Activated CD4-positive, alpha-beta T cell treated with anti-CD3 and anti-CD28 coated beads, Interleukin-2, amount 50 U/mL, for 4 hours (primary cell): ENCODE measurements around the gene ASCL5.

Experiments
- DNase-seq, 2 experiments: peaks; one replicate each; pipeline ENCODE4 v3.0.0-alpha.2; 2020

The ASCL5 gene

DNA sequence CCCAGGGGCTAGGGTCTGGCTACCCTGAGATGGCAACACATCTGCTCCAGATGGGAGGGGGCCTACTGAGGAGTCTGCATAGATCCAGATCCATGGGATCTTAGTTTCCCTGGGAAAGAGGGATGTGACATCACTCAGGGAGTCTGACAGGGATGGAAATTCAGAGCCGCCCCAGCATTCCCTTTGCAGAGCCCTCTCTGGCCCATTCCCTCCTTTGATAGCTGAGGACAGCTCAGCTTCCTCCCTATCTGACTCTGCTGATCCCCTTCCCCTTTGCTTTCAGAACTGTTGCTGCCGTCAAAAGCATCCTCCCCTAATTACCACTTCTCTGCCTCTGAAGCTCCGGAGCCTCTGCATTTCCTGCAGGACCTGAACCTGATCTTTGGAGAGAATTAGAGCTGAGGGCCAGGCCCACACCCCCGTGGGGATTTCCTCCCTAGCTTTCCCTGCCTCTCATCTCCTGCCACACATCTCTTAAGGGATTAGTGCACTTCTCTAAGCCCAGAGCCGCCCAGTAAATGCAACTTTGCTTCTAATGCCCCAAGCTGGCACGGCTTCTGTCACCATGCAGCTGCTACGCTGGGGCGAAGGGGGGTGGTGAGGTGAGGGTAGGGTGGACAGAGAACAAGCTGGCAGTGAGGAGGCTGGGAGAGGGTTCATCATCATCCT, 9.5 kb upstream of the ASCL5 start:
- DNase-seq = no peak

DNA sequence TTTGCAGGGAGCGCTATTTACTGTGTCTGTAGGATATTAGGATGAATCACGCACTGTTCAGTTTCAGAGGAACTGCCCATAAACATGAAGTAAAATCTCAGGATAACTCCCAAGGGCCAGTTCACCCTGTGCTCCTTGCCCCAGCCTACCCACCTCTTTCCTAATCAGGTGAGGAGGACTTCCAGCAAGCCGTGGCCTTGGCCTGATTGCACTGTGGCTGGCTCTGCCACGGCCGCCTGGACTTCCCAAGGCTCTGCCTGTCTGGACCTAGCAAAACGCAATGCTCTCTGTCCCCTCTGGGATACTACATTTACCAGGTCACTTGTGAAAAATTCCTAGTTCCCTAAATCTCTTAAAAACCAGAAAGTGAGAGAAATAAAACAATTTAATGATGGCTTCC, 7.4 kb upstream of the ASCL5 start:
- DNase-seq = no peak

DNA sequence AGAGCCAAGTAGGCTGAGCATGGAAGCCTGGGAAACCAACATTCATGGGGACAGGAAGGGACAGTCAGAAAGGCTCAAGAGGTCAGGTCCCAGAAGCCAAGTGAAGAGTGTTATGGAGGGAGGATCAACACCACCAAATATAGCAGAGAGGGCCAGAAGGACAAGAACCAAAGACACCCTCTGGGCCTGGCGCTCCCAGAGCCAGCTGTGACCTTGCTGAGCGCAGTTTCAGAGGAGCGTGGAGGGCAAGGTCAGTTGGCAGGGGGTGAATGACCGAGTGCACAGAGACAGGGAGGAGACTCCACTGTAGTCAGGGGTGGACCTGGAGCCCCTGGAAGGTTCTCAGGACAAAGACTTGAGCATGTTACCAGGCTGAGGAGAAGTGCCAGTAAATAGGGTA, 4.4 kb upstream of the ASCL5 start:
- no peak for DNase-seq

DNA sequence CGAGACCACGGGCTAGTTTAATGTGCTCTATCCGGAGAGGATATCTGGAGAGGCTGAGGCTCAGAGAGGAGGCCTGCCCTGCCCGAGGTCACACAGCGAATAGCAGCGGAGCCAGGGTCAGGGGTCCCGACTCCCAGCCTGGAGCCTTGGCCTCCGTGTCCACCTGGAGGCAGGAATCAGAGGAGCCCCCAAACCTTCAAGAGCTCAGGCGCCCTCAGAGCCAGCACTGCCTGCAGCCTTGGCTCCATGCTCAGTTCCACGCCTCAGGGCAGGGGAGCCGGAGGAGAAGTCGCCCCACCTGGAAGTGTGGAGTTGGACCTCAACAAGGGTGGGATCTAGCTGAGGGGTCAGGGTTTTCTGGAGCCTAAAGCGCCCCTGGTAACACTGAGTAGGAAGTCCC, 2.0 kb upstream of the ASCL5 start:
- DNase-seq = no peak

DNA sequence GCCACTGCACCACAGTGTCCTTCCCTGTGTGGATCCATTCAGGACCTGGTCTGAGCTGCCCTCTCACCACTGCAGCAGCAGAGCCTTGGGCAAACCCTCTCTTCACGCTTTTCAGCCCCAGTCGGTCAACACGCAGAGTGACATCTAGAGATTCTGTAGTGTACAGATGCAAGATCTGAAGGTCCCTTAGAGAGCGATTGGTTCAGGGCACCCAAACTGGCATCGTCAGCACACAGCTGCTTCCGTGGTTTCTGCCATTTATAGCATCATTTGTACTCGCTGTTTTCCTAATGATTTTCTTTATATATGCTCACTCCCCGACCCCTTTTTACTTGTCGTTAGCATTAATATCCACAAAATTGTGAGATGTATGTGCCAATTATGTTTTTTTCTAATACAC, 1.5 kb upstream of the ASCL5 start:
- DNase-seq = no peak

DNA sequence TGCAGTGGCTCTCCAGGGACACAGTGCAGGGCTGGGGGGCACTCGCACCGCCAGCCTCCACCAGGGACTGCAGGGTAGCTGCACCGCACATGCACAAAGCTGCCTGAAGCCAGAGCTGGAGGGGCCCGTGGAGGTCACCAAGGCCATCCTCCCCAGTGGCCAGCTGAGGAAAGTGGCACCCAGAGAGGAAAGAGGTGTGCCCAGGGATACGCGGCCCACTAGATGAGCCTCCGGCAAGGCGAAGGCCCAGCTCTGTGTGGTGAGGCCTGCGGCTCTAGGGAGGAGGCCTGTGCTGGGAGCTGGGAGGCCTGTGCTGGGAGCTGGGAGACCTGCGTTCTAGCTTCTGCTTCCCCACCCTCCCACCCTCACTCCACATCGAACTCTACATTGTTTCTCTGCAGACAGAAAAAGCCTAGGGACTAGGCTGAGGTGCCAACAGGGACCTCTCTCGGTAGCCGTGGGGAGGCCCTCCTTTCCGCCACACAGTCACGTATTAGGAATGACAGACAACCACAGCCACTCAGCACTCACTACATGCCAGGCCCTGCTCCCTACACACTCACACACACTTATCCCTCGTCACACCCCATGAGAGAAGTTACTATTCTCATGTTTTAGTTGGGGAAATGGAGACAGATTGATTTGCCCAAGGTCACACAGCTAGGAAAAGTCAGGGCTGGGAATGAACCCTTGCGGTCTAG, 921 bp upstream of the ASCL5 start:
- no peak for DNase-seq

DNA sequence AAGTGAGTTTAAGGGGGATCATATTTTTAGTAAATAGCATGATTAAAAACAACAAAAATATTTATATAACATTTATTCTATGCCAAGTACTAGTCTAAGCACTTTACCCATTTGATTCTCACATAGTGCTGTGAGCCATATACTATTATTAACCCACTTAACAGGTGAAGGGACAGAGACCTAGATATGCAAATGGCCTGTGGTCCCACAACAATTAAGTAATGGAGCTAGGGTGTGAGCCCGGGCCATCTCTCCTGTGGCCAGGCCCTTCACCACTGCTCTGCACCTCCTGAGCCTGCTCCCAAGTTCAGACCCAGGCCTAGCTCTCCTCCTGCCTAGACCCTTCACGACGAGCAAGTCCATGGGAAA, 537 bp downstream of the ASCL5 start:
- DNase-seq = no peak

DNA sequence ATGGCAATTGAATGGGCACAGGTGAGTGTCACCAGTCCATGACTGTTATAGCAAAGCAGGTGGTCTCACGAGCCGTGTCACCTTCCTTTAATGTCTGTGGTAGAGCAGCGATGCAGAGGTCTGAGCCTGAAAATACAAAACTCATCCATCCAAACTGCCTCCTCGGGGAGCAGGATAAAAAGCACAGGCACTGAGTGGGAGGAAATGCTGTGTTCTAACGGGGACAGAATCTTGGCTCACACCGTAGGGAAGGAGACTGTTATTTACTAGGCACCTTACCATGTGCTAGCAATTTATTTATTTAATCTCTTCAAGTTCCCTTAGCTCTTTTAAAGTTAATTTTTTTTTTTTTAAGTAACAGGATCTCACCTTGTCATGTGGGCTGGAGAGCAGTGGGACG, 1.2 kb downstream of the ASCL5 start:
- no peak for DNase-seq

DNA sequence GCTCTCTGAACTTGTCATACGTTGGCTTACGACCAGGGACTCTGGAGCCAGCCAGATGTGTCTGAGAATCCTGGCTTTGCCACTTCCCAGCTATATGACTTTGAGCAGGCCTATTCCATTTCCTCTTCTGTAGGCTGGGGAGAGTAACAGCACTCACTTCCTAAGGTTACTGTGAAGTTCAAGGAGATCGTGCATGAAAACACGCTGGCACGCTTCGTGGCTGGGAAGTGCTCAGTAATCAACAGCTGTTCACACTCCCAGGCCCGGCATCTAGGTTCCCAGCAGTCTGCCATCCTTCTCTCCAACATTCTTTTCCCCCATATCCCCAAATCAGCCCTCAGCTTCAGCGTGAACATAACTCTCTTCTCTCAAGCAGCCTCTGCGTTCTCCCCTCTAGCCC, 2.0 kb downstream of the ASCL5 start:
- DNase-seq = no peak

DNA sequence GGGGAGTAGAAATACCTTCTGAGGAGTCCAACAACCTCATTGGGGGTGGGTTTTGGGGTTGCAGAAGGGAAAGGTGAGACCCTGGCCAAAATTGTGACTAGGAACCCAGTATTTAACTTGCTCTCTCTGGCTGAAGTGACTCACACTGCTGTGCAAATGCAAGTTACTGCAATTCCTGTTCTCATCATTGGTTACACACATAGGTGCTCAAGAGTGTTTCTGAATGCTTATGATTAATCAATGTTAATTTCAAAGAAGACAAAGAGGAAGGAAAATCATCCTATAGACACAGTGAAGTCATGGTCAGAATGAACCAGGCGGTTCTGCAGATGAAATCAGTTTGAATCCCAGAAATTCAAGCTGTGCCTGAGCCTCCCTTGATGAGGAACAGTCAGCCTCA, 3.1 kb downstream of the ASCL5 start:
- DNase-seq = no peak

DNA sequence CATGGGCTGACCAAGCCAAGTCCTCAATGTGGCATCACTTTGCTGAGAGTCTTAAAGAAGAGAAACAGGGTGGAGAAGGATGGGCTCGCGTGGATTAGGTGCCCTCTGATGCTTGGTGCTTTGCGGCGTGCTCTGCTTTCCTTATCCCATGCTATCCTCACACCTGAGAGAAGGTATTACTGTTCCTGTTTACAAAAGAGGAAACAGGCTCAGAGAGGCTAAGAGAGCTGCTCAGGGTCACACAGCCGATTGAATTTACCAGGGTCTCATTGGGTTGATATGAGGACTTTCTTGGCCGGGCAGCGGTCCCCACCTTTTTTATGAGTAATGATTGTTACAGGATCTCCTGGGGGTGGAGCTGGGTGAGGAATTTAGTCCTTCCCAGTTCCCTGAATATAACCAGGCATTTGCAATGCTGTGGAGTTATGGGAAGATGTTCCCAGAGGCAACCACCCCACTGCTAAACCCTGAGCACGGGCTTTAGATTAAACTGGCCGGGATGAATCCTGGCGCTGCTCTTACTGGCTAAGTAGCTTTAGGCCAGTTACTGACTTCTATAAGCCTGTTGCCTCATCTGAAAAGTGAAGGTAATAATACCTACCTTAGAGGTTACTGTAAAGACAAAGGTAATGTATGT, 4.5 kb downstream of the ASCL5 start:
- no peak for DNase-seq

DNA sequence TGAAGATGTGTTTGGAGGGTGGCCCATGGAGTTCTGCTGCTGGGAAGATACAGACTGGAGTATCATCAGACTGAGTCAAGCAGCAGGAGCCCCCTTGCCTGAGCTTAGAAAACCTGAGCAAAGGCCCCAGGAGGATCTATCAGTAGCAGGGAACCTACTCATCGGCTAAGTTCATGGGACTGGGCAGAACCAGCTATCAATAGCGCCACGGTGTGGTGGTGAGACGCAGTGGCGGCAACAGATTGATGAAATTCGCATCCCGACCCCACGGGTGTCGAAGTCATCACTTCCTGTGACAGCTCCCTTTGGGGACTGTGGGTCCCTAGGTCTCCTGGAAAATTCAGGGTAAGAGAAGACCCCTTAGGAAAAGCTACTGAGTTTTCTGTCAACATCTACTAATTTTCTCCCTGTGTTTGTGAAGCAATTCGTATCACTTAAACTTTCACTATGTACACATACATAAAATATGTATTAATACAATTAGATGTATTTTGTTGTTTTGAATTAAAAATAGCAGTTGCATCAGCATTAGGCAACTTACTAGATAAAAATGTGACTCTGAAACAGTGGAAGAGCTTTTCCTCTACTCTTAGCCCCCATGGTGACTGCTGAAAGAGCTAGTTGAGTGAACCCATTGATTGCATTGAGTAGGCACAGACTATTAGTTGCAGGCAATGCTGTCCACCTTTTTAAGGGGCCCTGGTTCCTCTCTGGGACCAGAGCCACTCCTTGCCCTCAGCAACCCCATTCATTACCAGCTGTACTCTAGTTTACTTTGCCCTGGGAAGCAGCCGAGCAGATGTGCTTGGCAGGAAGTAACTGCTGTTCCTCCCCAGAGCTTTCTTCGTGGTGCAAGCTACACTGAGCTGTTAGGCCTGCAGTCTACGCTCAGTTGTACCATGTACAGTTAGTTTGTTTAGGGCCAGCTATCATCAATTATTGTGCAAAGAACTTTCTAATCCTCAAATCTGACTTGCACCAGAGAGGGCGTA, 7.5 kb downstream of the ASCL5 start:
- DNase-seq = peak; percentile 30 to 40

DNA sequence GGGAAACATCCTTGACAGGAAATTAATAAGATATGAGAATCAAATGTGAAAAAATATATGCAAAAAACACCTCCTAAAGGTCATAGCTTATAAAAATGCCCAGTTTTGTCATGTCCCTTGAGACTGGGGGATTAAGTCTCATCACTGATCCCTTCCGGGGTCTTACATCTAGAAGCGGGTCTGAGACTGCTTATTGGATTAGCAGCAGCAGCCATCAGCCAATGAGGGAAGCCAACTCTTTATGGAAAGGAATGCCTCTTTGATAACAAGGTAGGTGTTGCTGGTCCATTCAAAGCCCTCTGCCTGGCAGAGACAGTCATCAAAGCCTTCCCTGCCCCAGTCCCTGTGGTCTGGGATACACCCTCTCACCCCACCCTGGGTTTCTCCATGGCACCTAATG, 10.9 kb downstream of the ASCL5 start:
- no peak for DNase-seq

DNA sequence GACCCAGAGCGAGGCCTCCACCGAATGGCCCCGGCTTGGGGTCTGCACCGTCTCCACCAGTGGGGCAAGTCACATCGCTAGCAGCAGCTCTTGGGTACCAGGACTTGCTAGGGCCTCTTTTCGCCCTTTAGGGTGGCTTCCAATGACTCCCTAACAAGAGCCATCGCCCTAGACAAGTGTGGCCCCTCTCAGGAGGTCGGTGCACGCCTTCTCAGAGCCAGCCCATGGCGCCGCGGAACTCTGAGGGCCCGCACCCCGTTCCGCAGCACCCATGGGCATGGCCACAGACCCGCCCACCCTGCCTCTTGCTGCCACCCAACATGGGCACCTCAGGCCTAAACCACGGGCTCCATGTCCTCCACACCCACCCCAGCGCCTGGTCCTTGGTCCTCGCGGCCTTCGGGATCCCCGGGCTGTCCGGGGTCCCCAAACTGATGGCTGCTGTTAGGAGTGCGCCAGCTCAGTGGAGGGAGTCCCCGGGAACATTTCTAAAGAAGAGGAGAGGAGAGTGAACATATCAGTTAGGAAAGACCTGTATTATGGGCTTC, 11.5 kb downstream of the ASCL5 start:
- DNase-seq = no peak

DNA sequence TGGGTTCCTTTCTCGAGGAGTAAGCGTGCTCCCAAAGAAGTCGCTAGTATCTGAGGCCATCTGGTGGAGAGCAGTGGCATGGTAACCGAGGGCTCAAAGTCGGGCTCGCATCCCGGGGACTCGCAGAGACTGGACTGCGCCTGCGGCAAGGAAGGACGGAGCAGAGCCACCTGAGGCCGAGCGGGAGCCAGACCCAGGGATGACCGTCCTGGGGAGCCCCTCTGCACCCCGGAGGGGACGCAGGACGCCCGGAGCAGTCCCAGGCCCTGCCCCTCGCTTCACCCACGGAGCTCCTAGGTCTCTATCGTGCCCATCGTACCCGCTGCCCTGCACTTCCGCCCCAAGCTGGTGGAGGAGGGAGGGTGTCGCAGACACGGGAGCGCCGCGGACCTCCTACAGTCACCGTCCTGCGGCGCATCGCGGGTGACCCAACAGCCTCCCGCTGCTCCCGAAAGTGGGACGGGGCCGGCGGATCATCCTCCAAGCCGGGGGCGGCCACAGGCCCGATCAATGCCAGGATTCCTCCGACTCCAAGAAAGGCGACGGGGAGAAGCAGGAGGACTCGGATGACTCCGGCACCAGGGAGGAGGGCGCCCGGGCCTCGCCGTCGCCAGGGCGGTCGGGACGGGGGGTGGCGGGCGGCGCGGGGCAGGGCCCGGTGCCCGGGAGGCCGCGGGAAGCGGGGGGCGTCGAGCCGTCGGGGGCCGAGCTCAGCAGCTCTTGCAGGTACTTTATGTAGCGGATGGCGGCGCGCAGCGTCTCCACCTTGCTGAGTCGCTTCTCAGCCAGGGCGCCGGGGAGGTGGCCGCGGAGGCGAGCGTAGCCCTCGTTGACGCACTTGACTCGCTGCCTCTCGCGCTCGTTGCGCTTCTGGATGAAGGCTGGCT, 12.5 kb downstream of the ASCL5 start:
- DNase-seq = peak; percentile 65 to 68

DNA sequence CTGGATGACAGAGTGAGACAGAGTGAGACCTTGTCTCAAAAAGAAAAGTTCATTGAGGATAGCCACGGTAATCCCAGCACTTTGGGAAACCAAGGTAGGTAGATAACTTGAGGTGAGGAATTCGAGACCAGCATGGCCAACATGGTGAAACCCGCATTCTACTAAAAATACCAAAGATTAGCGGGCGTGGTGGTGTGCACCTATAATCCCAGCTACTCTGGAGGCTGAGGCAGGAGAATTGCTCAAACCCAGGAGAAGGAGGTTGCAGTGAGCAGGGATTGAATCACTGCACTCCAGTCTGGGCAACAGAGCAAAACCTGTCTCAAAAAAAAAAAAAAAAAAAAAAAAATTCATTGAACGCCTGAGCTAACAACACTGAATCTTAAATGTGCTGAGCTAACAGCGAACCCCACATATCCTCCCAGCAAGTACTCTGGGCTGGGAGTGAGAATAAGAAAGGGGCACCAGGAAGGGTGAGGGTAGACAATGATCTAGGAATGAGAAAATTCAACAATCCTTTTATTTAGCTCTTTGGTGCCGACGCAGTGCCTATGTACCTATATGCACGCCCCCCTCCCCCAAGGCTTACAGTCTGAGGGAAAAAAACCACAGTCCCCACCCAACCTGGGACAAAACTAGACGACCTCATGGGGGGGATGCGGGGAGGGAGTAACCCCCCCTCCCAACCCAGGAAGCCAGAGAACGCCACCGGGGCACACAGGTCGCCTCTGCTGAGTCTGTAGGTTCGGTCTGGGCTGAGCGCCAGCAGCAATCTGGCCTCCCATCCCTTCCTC, 13.3 kb downstream of the ASCL5 start:
- DNase-seq = no peak

DNA sequence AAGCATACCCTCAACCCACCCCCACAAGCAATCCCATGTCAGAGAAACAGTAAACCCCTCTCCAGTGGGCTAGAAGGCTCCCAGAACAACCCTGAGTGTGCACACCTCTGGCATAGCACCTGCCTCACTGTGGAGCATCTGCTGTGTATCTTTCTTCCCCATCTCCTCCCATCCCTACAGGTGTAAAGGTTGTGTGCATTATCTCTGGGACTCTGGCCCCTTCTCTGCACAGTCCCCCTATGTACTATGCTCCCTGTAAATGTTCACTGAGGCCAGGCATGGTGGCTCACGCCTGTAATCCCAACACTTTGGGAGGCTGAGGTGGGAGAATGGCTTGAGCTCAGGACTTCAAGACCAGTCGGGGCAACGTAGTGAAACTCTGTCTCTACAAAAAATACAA, 14.1 kb downstream of the ASCL5 start:
- no peak for DNase-seq

DNA sequence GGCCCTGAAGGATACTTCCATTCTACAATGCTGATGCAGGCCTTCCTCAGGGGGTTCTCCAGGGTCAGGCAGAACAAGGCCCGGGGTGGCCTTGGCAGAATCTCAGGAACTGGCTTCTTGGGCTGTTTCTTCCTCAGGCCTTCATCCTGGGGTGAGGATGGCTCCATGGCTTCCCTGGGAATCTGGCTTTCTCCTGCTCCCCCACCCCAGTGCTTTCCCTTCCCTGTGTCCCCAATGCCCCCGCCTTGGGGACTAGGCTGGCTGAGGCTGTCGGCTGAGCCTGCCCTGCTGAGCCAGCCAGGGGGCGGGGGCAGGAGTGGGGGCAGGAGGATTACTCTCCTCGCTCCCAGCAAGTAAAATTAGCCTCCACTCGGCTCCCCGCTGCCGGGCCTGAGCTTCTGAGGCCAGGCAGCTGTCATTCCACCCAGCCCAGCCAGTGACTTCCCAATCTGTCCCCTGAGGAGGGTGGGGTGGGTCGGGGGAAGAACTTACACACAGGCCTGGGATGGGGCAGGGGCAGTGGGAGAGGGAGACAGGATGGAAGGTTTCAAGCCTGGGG, 14.7 kb downstream of the ASCL5 start, which contains the start of gene CACNA1S:
CACNA1S (minus strand) TSS at position 254 of the 559 bp plus-strand sequence; CDS start at position 167, 87 bp downstream.
- DNase-seq = no peak

DNA sequence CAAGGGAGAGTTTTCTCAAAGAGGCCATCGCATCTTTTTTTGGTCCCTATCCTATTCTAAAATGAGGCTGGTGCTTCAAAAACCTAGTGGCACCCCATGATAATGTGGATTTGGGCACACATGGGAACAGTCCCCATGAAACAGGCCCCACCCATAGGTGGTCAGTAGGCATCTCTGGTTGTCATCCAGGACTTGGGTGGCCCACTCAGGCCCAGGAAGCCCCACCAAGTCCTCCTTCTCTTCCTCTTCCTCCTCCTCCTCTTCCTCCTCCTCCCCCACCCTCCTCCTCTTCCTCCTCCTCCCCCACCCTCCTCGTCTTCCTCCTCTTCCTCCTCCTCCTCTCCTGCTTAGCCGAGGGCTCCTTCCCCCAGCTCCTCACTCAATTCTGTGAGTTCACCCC, 15.3 kb downstream of the ASCL5 start:
- no peak for DNase-seq

DNA sequence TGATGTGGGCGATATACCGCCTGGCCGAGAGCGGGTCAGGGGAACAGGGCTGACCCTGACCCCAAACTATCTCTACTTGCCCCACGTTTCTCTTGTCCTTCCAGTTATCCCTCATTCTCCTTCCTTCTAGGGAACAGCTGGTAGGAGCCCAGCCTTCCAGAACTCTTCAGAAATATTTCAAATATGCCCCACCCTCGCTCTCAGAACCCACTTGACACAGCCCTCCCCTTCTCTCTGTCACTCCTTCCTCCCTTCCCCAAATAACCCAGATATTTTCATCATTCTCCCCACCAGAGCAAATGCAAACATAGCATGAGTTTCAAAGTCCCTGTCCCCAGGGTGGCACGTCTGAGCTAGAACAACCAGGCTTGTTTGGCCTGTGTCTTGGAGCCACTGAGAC, 15.8 kb downstream of the ASCL5 start:
- DNase-seq = no peak

DNA sequence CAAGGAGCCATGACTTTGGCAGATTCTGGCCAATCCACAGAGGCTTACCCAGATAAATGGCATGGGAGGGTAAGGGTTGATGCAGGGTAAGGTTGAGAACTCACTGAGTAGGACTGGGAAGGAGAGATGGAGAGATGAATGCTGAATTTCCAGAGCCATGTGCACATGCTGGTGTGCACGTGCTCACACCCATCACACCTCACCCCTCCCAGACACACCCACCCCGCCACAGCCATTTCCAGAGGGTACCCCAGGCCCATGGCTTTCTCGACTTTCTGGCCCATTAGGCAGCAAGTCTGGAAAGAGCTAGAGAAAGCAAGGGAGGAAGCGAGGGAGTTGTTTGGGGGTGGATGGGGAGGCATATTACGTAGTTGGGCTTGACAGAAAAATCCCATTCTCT, 16.4 kb downstream of the ASCL5 start:
- no peak for DNase-seq
